Stimulated activated CD8-positive, alpha-beta memory T cell treated with anti-CD3 and anti-CD28 coated beads, Interleukin-2, amount 100 ng/mL, for 48 hours (primary cell): ENCODE data around the gene KHDC1L.
"Not testable (repeated sequence)": the region's sequence is repeated elsewhere in the genome, so short reads cannot be mapped to it uniquely, and the experiment has no call there.

Experiments used
- DNase-seq, 2 donors: peaks; one replicate each; pipeline ENCODE4 v3.0.0-alpha.2; 2020; ENCODE audit warnings: low read depth in 2 of 2

The KHDC1L gene

DNA sequence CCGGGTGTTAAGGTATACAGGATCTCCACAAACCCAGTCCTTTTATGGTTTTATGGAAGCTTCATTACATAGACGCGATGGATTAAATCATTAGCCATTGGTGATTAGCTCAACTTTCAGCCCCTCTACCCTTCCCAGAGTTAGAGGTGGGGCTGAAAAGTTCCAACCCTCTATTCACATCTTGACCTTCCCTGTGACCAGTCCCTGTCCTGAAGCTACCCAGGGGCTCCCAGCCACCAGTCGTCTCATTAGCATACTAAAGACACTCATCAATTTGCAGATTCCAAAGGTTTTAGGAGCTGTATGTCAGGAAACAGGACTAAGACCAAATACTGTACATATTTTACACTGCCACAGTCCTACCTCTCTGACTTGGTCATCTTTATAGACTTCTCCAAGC is 21.0 kb downstream of the KHDC1L start:
- DNase-seq = no peak

DNA sequence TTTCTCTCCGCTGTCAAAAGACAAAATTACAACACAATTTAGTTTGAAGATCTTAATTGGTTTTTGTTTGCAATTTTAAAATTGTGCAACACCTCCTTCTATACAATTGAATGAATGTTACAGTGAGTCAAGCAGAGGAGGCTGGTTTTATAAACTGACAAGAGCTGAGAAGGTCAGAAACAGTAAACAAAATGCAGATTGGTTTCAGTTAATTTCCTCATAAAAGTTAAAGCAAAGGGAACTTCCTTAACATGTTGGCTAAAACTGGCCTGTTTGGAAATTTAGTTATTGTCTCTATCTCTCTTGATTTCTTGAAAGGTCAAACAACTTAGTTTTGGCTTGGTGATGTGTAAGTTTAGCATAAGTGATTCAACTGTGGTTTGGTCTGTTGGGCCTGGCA is 22.2 kb downstream of the KHDC1L start:
- no peak for DNase-seq

DNA sequence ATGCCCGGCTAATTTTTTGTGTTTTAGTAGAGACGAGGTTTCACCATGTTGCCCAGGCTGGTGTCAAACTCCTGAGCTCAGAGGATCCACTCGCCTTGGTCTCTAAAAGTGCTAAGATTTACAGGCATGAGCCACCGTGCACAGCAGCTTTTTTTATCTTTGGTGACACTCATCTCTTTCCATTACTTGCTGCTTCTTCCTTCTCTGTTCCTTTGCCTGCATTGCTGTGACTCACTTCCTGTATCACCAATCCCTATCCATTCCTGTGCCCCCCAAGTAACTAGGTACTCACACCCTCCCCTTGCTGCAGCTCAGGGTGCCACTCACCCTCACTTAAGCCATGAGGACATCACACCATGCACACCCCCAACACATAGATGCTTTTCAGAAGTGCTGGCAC is 24.6 kb downstream of the KHDC1L start:
- no peak for DNase-seq

DNA sequence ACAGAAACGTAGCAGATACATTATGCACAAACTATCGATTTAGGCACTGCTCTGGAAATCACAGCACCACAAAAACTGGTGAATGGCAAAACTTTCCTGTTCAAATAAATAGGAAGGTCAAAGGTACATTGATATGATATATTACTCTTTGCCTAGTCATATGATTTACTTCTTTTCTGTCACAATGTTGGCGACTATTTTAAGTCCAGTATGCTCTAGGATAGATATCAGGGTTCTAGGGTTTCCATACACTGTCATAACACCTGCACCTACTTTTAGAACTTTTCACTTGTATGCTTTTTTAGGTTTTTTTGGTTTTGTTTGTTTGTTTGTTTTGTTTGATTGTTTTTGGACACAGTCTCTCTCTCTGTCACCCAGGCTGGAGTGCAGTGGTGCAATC is 25.0 kb downstream of the KHDC1L start:
- no peak for DNase-seq

DNA sequence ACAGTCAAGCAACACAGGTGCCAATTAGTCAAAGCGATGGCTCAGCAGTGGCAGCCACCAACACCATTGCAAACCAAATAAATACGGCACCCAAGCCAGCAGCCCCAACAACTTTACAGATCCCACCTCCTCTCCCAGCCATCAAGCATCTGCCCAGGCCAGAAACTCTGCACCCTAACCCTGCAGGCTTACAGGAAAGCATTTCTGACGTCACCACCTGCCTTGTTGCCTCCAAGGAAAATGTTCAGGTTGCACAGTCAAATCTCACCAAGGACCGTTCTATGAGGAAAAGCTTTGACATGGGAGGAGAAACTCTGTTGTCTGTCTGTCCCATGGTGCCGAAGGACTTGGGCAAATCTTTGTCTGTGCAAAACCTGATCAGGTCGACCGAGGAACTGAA is 30.6 kb downstream of the KHDC1L start:
- DNase-seq = no peak

DNA sequence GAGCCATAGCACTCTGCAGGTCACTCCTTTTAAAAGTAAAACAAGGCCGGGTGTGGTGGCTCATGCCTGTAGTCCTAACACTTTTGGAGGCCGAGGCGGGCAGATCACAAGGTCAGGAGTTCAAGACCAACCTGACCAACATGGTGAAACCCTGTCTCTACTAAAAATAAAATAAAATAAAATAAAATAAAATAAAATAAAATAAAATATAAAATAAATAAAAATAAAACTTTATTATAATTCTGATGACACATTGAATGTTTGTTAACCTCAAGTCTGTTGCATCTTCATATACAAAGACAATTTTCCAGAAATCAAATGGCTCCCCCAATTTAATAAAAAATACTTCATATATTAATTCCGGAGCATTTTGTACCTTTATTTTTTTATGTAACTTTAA is 32.0 kb downstream of the KHDC1L start:
- not testable (repeated sequence) for DNase-seq

DNA sequence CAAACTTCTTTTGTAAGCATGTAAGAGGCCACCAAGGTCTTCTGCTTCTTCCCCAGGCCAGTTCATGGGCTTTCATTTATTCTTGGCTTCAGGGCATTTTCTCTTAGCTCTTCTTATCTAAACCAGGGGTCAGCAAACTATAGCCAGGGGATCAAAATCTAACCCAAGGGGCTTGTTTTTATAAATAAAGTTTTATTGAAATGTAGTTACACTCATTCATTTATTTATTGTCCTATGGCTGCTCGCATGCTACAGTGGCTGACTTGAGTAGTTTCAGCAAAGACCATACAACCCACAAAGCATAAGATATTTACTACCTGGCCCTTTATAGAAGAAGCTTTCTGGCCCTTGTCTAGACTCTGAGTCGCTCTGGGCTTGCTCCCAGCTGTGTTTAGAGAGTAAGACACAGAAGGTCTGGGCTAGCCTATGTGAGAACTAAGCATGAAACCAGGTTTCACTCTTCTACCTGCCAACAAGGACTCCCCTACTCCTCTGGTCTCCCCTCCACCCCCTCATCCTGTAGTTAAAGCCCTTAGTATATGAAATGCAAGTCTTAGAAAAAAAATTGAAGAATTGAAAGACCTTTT is 43.2 kb downstream of the KHDC1L start:
- DNase-seq = no peak

DNA sequence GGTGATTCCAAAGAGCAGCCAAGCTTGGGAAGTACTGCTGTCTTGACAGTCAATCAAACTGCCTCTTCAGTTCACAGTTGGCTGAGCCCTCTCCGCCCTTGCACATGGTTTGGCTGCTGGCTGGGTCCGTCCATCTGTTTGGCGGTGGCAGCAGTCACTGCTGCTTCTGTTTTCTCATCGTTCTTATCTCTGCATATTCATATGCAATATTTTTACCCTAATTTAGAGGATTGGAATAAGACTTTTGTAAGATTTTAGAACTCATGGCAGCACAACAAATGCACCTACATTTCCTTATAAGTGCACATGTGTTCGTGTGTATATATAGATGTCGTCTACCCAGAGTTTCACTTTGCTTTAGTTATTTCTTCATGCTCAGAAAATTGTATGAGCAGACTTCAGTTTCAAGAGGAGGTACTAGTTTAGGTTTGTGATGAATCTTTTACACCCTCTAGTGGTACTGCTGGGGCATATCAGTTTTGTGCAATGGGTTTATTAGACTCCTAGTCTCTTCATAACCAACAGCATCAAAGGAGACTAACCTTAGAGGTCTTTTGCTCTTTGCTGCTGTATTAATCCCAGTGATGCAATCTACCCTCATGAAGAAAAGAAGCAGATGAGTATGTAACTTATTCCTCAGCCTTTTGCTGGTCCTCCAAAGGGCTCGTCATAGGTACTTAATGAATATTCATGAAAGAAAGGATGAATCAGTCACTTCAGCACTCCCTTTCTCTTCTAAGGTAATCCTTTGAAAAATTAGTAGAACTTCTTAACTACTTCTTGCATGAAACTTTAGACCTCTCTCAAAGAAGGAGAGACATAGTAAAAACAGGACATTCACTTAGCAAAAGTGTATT is 44.3 kb downstream of the KHDC1L start:
- DNase-seq = no peak

DNA sequence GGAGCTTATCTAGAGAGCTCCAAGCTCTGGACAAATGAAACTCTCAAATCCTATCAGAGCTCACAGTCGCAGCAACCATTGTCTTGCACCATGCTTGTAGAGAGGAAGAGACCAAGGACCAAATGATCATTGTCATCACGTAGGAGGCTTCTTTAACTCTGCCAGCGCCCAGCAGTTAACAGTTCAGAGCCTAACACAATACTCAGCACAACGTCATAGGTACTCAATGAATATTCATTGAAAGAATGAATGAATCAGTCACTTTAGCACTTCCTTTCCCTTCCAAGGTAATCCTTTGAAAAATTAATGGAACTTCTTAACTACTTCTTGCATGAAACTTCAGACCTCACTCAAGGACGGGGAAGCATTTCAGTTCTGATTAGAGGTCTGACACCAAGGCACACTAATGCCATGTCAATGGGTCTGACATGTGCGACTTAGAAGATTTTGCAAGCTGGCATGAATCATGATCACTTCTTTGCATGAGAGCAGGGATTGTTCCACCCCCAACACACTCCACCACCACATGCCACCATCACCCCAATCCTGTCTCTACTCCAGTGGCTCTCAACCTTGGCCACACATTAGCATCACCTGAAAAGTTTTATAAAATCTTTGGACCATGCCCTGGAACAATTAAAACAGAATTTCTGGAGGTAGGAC is 45.1 kb downstream of the KHDC1L start:
- no peak for DNase-seq

DNA sequence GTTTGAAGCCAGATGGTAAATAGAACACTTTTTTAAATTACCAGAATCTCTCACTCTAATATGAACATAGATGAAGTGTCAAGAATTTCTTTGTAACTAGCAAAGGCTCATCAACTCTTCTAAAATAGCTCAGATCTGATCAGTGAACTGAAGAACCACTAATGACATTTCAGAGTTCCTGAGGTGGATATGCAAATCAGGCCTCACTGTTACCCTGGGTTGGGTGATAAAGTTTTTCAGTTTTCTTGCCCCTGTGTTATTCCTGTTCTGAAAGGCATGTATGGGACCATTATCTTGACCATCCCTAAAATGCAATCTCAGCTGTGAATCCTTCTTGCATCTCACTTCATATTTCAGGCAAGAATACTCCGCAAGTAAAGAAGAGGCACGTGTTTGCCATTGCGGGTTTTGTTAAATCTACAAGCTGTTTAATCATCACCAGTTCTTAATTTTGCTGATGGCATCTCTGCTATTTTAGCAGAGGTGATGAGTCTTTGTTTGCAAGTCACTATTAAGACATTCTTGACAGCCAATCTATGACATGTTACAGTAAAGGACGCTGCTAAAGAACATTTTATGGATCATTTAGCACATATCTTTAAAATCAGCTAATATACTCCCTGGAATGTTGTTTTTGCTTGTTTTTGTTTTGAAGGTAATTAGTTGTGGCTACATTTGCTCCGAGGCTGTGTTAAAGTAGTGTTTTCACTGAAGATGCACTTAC is 47.9 kb downstream of the KHDC1L start:
- no peak for DNase-seq

DNA sequence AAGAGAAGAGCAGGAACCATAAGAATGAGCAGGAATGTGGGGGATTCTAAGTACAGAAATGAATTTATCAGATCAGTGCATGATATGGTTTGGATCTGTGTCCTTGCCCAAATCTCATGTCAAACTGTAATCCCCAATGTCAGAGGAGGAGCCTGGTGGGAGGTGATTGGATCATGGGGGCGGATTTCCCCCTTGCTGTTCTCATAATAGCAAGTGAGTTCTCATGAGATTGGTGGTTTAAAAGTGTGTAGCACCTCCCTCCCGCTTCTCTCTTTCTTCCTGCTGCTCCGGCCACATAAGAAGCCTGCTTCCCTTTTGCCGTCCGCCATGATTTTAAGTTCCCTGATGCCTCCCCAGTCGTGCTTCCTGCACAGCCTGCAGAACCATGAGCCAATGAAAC is 49.2 kb downstream of the KHDC1L start:
- DNase-seq = no peak

DNA sequence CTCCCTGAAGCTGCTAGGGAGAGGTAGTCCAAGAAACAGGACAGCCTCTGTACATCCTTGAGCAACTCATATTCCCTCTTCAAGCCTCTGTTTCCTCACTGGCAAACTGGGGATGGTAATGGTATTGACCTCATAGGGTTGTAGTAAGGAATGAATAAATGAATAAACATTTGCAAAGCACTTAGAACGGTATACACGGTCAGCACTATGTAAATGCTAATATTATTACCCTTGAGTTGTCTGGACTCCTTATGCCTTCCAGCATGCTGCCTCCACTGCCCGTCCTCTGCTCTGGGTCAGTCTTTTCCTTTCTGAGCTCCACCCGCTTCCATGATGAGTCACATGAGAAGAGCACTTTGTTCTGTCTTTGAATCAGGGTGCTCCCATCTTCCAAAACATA is 50.6 kb downstream of the KHDC1L start:
- DNase-seq = no peak
